Kidney glomerular epithelial cell (primary cell): ENCODE data around the gene RPL13.

Experiments
- DNase-seq: peaks from one replicate; lab custom pipeline; 2025; lab: John Stamatoyannopoulos, UW

The RPL13 gene

GRCh38 chr16:89560378-89561141 lies at the start of gene RPL13:
RPL13 (plus strand) TSS chr16:89560682; CDS start chr16:89560960, 278 bp downstream.
- peak; percentile 91 for DNase-seq

- DNase-seq = no peak
These were observed 49.1 kb upstream of the RPL13 start for GRCh38 chr16:89511374-89511773.

GRCh38 chr16:89512453-89512852 lies 48.0 kb upstream of the RPL13 start:
- DNase-seq = no peak

- DNase-seq = no peak
These were observed 43.4 kb upstream of the RPL13 start for GRCh38 chr16:89517128-89517527.

GRCh38 chr16:89519881-89520280 lies 40.6 kb upstream of the RPL13 start:
- DNase-seq = no peak

- no peak for DNase-seq
These were observed 38.2 kb upstream of the RPL13 start for GRCh38 chr16:89522287-89522686.

- DNase-seq = no peak
These were observed 36.7 kb upstream of the RPL13 start for GRCh38 chr16:89523680-89524344.

GRCh38 chr16:89525146-89525913 lies 35.2 kb upstream of the RPL13 start:
- no peak for DNase-seq

GRCh38 chr16:89529097-89529496 lies 31.4 kb upstream of the RPL13 start:
- no peak for DNase-seq

- DNase-seq = no peak
These were observed 29.8 kb upstream of the RPL13 start for GRCh38 chr16:89530401-89531381.

- no peak for DNase-seq
These were observed 28.5 kb upstream of the RPL13 start for GRCh38 chr16:89531821-89532526.

GRCh38 chr16:89534252-89534756 lies 26.2 kb upstream of the RPL13 start:
- DNase-seq = no peak

GRCh38 chr16:89536371-89536770 lies 24.1 kb upstream of the RPL13 start:
- DNase-seq = no peak

GRCh38 chr16:89536886-89537548 lies 23.5 kb upstream of the RPL13 start:
- DNase-seq = no peak

GRCh38 chr16:89537549-89537925 lies 22.9 kb upstream of the RPL13 start:
- DNase-seq = no peak

GRCh38 chr16:89538286-89538685 lies 22.2 kb upstream of the RPL13 start:
- no peak for DNase-seq

GRCh38 chr16:89540557-89540956 lies 19.9 kb upstream of the RPL13 start:
- no peak for DNase-seq

GRCh38 chr16:89541792-89542191 lies 18.7 kb upstream of the RPL13 start:
- no peak for DNase-seq

GRCh38 chr16:89544113-89544512 lies 16.4 kb upstream of the RPL13 start:
- DNase-seq = no peak

- no peak for DNase-seq
These were observed 15.8 kb upstream of the RPL13 start for GRCh38 chr16:89544713-89545043.
